B cell (primary cell): Measurements from ENCODE around the gene PPP1R27. TPM values are rescaled to one million over a fixed set of nuclear protein-coding genes. Genes with fewer than 3 reads are reported as not detected.

Experiments used
- ATAC-seq: fragments of 200-7000 bp; cut with Tn5 transposase; one replicate; pipeline ENCODE4 v1.10.0; 2021; ENCODE audit warnings: low read depth, mild to moderate bottlenecking, moderate number of reproducible peaks, moderate library complexity
- CTCF ChIA-PET: fragments of 350-600 bp; sonication (Branson Sonifier 250); formaldehyde crosslinking; loops from one replicate; lab custom pipeline; 2021; ENCODE audit warnings: antibody characterized with exemption, inconsistent platforms; lab: Charles Lee
- POLR2A ChIA-PET: fragments of 350-600 bp; sonication (Branson Sonifier 250); formaldehyde crosslinking; loops from one replicate; lab custom pipeline; 2021; ENCODE audit warnings: antibody characterized with exemption; lab: Charles Lee
- DNase-seq: peaks from one replicate; pipeline ENCODE4 v3.0.0; 2013
- H2AFZ ChIP-seq: 2 replicates; pipeline ENCODE4 v1.6.1; 2012; ENCODE audit warnings: mild to moderate bottlenecking, low read depth, low read length; ENCODE audit not compliant: insufficient read depth, poor library complexity, severe bottlenecking
- H3K27ac ChIP-seq, 2 donors: 1 replicate in 1 of 2; 2 replicates in 1 of 2; pipeline ENCODE4 v1.5.1; 2012 to 2013; ENCODE audit warnings: low read length in 2 of 2, mild to moderate bottlenecking in 2 of 2, moderate library complexity in 1 of 2
- H3K27me3 ChIP-seq, 4 experiments: fragments of 200-600 bp in 1 of 4; sonication (generic) in 1 of 4; replicated peaks in 1 of 4; 1 replicate in 2 of 4; 2 replicates in 2 of 4; pipeline versions ENCODE4 v1.6.1 to v1.7.0; 2013 to 2016; ENCODE audit warnings: low read length in 3 of 4, mild to moderate bottlenecking in 2 of 4, mixed read lengths in 1 of 4, moderate library complexity in 1 of 4; ENCODE audit not compliant: insufficient read depth in 4 of 4, control insufficient read depth in 3 of 4; ENCODE audit errors: control extremely low read depth in 1 of 4
- H3K36me3 ChIP-seq, 2 experiments: replicated peaks in 1 of 2; 1 replicate in 1 of 2; 2 replicates in 1 of 2; pipeline versions ENCODE4 v1.6.1 to v1.7.1; 2013; ENCODE audit warnings: low read length in 1 of 2; ENCODE audit not compliant: insufficient read depth in 2 of 2, control insufficient read depth in 1 of 2; ENCODE audit errors: control extremely low read depth in 1 of 2, extremely low read depth in 1 of 2
- H3K4me1 ChIP-seq, 2 donors: fragments of 200-600 bp in 1 of 2; sonication (generic) in 1 of 2; 1 replicate in 1 of 2; 2 replicates in 1 of 2; pipeline versions ENCODE4 v1.5.1 to v1.6.1; 2013 to 2017; ENCODE audit warnings: low read length in 2 of 2; ENCODE audit not compliant: control insufficient read depth in 2 of 2, insufficient read depth in 2 of 2
- H3K4me2 ChIP-seq: replicated peaks from 2 replicates; pipeline ENCODE3; 2012; ENCODE audit warnings: mild to moderate bottlenecking, low read depth, low read length; ENCODE audit not compliant: poor library complexity, severe bottlenecking
- H3K4me3 ChIP-seq, 5 experiments: fragments of 200-600 bp in 1 of 5; sonication (generic) in 1 of 5; 1 replicate in 3 of 5; 2 replicates in 2 of 5; pipeline versions ENCODE4 v1.5.1 to v1.7.0; 2011 to 2016; ENCODE audit warnings: low read length in 4 of 5, mild to moderate bottlenecking in 4 of 5, low read depth in 2 of 5, control low read depth in 1 of 5, moderate library complexity in 1 of 5; ENCODE audit not compliant: insufficient read depth in 1 of 5; ENCODE audit errors: control extremely low read depth in 1 of 5, extremely low read depth in 1 of 5
- H3K79me2 ChIP-seq: fragments of 200-600 bp; sonication (generic); one replicate; pipeline ENCODE4 v1.6.0; 2016; ENCODE audit warnings: low read length; ENCODE audit not compliant: control insufficient read depth, insufficient read depth
- H3K9ac ChIP-seq: fragments of 200-600 bp; sonication (generic); 2 replicates; pipeline ENCODE4 v1.6.1; 2017; ENCODE audit warnings: mild to moderate bottlenecking, low read length, moderate library complexity
- H3K9me3 ChIP-seq, 3 donors: one replicate each; pipeline versions ENCODE4 v1.6.1 to v1.7.1; 2013; ENCODE audit warnings: low read length in 2 of 3; ENCODE audit not compliant: control insufficient read depth in 2 of 3, insufficient read depth in 1 of 3; ENCODE audit errors: control extremely low read depth in 1 of 3
- H4K20me1 ChIP-seq: 2 replicates; pipeline ENCODE4 v1.6.0; 2012; ENCODE audit warnings: mild to moderate bottlenecking, low read length; ENCODE audit not compliant: insufficient read depth, control insufficient read depth, poor library complexity, severe bottlenecking
- H3K27ac Mint-ChIP-seq: one replicate; pipeline ENCODE4 v1.8.0; 2021; ENCODE audit warnings: mixed read lengths
- H3K27me3 Mint-ChIP-seq: one replicate; pipeline ENCODE4 v1.8.0; 2021; ENCODE audit warnings: mixed read lengths
- H3K4me1 Mint-ChIP-seq: one replicate; pipeline ENCODE4 v1.8.0; 2021; ENCODE audit warnings: mixed read lengths
- H3K4me3 Mint-ChIP-seq: one replicate; pipeline ENCODE4 v1.8.0; 2021; ENCODE audit warnings: mixed read lengths
- H3K9me3 Mint-ChIP-seq: one replicate; pipeline ENCODE4 v1.8.0; 2022; ENCODE audit warnings: mixed read lengths; ENCODE audit not compliant: insufficient read depth
- EZH2 ChIP-seq: IDR thresholded peaks from 2 replicates; pipeline ENCODE4 v1.6.1; 2012; ENCODE audit warnings: borderline replicate concordance, low read depth, mild to moderate bottlenecking, moderate library complexity, low read length; ENCODE audit not compliant: insufficient read depth, poor library complexity, severe bottlenecking
- WGBS: methylation state at CpG from one replicate; pipeline ENCODE4 v1.1.5; 2013; ENCODE audit warnings: missing lambda C conversion rate; ENCODE audit not compliant: insufficient coverage; 5-methylcytosine and 5-hydroxymethylcytosine counted together
- intact Hi-C: fragments of 100-400 bp; cut with micrococcal nuclease; formaldehyde crosslinking; loops from one replicate; pipeline ENCODE4 v1.10.0; 2022
- polyA plus RNA-seq: library from polyadenylated mRNA; depleted of rRNA; stranded (reverse); fragments of >200 nt; gene quantifications from 2 replicates; pipeline ENCODE4 v1.2.3, GENCODE V29; 2012
- total RNA-seq, 2 donors: library from RNA; stranded (reverse); fragments of 120-200 nt in 1 of 2; gene quantifications; 1 replicate in 1 of 2; 2 replicates in 1 of 2; pipeline versions ENCODE4 v1.2.3 to v1.2.4, GENCODE V29; 2013 to 2022
- TF ChIP-seq, protein P1 (sequence below): fragments of 200-600 bp; IDR thresholded peaks from one replicate; pipeline ENCODE4 v1.8.0; 2022; ENCODE audit warnings: antibody characterized with exemption, mild to moderate bottlenecking

Gene PPP1R27
- total and polyA plus RNA-seq, 2 donors (not counting 1 experiment from before 2014, with no cell fraction given), result not detected

DNA sequence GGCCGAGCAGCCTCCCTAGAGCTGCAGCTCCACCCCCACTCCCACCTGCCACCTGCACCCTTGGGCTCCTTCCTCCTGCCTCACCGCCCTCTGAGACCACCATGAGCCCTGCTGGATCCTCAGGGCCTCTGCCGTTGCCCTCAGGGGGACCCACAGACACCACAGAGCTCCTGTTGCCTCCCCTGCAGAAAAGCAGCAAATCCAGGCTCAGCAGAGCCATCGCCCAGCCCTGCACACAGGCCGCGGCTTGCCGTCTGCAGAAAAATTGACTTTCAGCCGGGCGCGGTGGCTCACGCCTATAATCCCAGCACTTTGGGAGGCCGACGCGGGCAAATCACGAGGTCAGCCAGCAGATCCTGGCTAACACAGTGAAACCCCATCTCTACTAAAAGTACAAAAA, 7.0 kb upstream of the PPP1R27 start:
- no peak overlapping the region for H2AFZ ChIP-seq
- no peaks in the 10 kb centered on the region for H3K9me3 ChIP-seq
- H3K27ac ChIP-seq, result no peak overlapping the region
- DNase-seq (no peak), ATAC-seq (no peak)
- H3K4me3 Mint-ChIP-seq, result no peak overlapping the region
- no peaks in the 10 kb centered on the region for H3K27me3 ChIP-seq
- H3K9ac ChIP-seq, result no peak overlapping the region
- TF ChIP-seq, protein P1, sequence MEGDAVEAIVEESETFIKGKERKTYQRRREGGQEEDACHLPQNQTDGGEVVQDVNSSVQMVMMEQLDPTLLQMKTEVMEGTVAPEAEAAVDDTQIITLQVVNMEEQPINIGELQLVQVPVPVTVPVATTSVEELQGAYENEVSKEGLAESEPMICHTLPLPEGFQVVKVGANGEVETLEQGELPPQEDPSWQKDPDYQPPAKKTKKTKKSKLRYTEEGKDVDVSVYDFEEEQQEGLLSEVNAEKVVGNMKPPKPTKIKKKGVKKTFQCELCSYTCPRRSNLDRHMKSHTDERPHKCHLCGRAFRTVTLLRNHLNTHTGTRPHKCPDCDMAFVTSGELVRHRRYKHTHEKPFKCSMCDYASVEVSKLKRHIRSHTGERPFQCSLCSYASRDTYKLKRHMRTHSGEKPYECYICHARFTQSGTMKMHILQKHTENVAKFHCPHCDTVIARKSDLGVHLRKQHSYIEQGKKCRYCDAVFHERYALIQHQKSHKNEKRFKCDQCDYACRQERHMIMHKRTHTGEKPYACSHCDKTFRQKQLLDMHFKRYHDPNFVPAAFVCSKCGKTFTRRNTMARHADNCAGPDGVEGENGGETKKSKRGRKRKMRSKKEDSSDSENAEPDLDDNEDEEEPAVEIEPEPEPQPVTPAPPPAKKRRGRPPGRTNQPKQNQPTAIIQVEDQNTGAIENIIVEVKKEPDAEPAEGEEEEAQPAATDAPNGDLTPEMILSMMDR, result no peak
- TF ChIP-seq EZH2, result no peak
- H3K4me1 Mint-ChIP-seq, result no peaks in the 10 kb centered on the region
- H3K36me3 ChIP-seq, result peaks cover 3 to 42% of the 10 kb centered on the region in 2 experiments
- no peaks in the 10 kb centered on the region for H3K79me2 ChIP-seq
- no peak overlapping the region for H3K4me2 ChIP-seq
- H4K20me1 ChIP-seq, result no peaks in the 10 kb centered on the region
- H3K27me3 Mint-ChIP-seq, result no peaks in the 10 kb centered on the region
- H3K27ac Mint-ChIP-seq, result no peak overlapping the region
- H3K9me3 Mint-ChIP-seq, result no peaks in the 10 kb centered on the region
- POLR2A ChIA-PET, result interaction anchor here (0.5 kb wide), 1 partner anchor 20 kb away, joined by 7 read pairs; no protein-coding TSS in a partner anchor
- whole genome bisulfite sequencing, result 95% methylated on average over 15 of the region's 15 CpGs
- intact Hi-C loops, result no loop called here
- CTCF ChIA-PET, result interaction anchor here (1.4 kb wide), 1 partner anchor 13 kb away, joined by 3 read pairs; no protein-coding TSS in a partner anchor
- no peaks in the 10 kb centered on the region for H3K4me1 ChIP-seq
- H3K4me3 ChIP-seq, result no peak overlapping the region

DNA sequence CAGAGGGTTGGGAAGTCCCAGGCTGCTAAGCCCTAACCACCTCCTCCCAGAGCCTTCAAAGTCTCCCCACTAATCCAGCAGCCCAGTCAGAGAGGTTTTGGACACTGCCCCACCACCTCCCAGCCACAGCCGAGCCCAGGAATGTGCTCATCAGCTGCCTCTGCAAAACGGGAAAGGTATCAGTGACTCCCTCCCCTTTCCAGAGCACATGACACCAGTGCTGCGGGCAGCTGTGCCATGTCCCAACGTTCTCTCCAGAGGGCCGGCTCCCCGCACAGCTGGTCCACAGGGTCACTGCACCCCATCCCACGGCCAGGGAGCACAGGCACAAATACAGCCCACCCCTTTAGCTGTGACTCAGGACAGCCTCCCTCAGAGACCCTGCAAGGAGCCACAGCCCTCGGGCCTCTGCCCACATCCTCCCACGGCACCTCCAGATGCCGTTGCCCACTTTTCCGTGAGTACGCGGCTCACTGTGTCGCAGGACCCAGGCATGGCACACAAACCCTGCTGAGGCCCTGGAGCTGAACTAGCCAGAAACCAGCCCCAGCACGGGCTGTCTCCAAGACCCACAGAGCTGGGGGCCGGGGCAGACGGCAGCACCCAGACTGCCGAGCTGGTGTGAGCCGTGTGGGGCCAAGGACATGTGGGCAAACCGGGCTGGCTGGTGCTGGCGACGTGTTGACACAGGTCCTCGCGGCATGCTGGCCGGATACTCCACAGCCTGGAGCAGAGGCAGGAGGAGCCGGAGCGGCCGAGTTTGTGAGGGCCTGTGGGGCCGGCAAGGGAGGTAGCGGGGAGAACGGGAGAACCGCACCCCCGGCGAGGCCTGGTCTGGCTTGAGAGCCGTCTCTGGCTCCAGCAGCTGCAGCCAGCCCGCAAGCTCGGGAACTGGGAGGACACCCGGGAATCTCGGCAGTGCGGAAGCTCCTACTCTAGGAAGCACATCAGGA, 6.3 kb upstream of the PPP1R27 start:
- CTCF ChIA-PET, result no interaction called here

More for the DNA sequence above, 6.3 kb upstream of the PPP1R27 start:
- H3K27ac ChIP-seq, result no peak overlapping the region
- TF ChIP-seq EZH2, result no peak
- TF ChIP-seq, protein P1, result no peak
- no peaks in the 10 kb centered on the region for H3K4me1 Mint-ChIP-seq
- no peaks in the 10 kb centered on the region for H3K4me1 ChIP-seq
- H3K79me2 ChIP-seq, result no peaks in the 10 kb centered on the region
- no peak overlapping the region for H3K27ac Mint-ChIP-seq
- H3K36me3 ChIP-seq, result peaks cover 3 to 35% of the 10 kb centered on the region in 2 experiments
- H3K9me3 ChIP-seq, result no peaks in the 10 kb centered on the region
- 89% methylated on average over 40 of the region's 40 CpGs for WGBS
- intact Hi-C loops, result no loop called here
- H3K9me3 Mint-ChIP-seq, result no peaks in the 10 kb centered on the region
- ATAC-seq, result no peak
- H4K20me1 ChIP-seq, result no peaks in the 10 kb centered on the region
- H3K4me3 ChIP-seq, result no peak overlapping the region
- no peaks in the 10 kb centered on the region for H3K27me3 ChIP-seq
- H3K4me2 ChIP-seq, result no peak overlapping the region
- no peak overlapping the region for H2AFZ ChIP-seq
- no peaks in the 10 kb centered on the region for H3K27me3 Mint-ChIP-seq
- no peak overlapping the region for H3K9ac ChIP-seq
- H3K4me3 Mint-ChIP-seq, result no peak overlapping the region
- no peak for DNase-seq
- POLR2A ChIA-PET, result interaction anchor here (0.5 kb wide), 1 partner anchor 21 kb away, joined by 7 read pairs; no protein-coding TSS in a partner anchor
